Muscle layer of colon (tissue), 2 donors: ENCODE results near the gene ZNF670.

Experiments used
- H3K27ac ChIP-seq: one replicate; pipeline ENCODE4 v1.7.0; 2013; ENCODE audit warnings: low read depth, mild to moderate bottlenecking, low read length, moderate library complexity
- H3K27me3 ChIP-seq, 2 donors: one replicate each; pipeline ENCODE4 v1.7.0; 2013; ENCODE audit warnings: low read length in 2 of 2, mild to moderate bottlenecking in 2 of 2; ENCODE audit not compliant: insufficient read depth in 2 of 2, control insufficient read depth in 1 of 2
- H3K36me3 ChIP-seq: one replicate; pipeline ENCODE4 v1.7.0; 2013; ENCODE audit warnings: mild to moderate bottlenecking, low read length; ENCODE audit not compliant: insufficient read depth
- H3K4me1 ChIP-seq: one replicate; pipeline ENCODE4 v1.7.0; 2013; ENCODE audit warnings: mild to moderate bottlenecking, low read length; ENCODE audit not compliant: insufficient read depth
- H3K4me3 ChIP-seq, 2 donors: one replicate each; pipeline ENCODE4 v1.7.0; 2013; ENCODE audit warnings: low read length in 2 of 2, low read depth in 1 of 2, mild to moderate bottlenecking in 1 of 2, moderate library complexity in 1 of 2
- H3K9ac ChIP-seq: one replicate; pipeline ENCODE4 v1.7.0; 2013; ENCODE audit warnings: low read length
- H3K9me3 ChIP-seq: one replicate; pipeline ENCODE4 v1.7.0; 2013; ENCODE audit warnings: mild to moderate bottlenecking, low read length
- donor health status: abdominal sarcoma.
- donor health status: Adenocarcinoma of cecum.

ZNF670 gene

GRCh38 chr1:247100676-247101279, 22.2 kb upstream of the ZNF670 start:
- Histone ChIP-seq H3K9ac (no peak overlapping the region), H3K27ac (no peak overlapping the region), H3K36me3 (peaks cover 19% of the 10 kb centered on the region), H3K27me3 (no peaks in the 10 kb centered on the region), H3K9me3 (no peaks in the 10 kb centered on the region), H3K4me1 (peaks cover 11% of the 10 kb centered on the region), H3K4me3 (no peak overlapping the region)

GRCh38 chr1:247096958-247097357, 18.3 kb upstream of the ZNF670 start:
- no peak overlapping the region for H3K9ac ChIP-seq
- H3K36me3 ChIP-seq = peaks cover 16% of the 10 kb centered on the region
- H3K27me3 ChIP-seq = no peaks in the 10 kb centered on the region
- no peak overlapping the region for H3K4me3 ChIP-seq
- H3K4me1 ChIP-seq = no peaks in the 10 kb centered on the region
- no peak overlapping the region for H3K27ac ChIP-seq
- H3K9me3 ChIP-seq = no peaks in the 10 kb centered on the region

DNA sequence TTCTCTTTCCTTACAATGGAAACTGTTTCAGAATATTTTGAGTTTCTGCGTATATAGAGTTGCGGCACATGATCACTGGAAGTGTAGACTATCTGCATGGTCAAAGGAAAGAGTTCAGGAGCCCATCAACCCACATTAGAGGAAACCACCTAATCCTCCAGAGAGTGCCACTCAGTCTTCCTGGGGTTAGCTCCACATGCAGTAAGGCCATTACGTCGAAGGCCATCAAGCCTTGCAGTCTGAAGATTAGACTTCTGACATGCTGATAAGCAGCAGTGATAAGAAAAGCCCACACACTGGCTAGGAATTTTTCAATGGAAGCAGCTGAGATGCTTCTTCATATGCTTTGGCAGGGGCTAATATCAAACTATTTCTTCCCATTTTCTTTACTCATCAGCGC, 17.9 kb upstream of the ZNF670 start:
- no peaks in the 10 kb centered on the region for H3K27me3 ChIP-seq
- no peak overlapping the region for H3K4me3 ChIP-seq
- no peak overlapping the region for H3K27ac ChIP-seq
- H3K9me3 ChIP-seq = no peaks in the 10 kb centered on the region
- peaks cover 12% of the 10 kb centered on the region for H3K36me3 ChIP-seq
- H3K9ac ChIP-seq = no peak overlapping the region
- no peaks in the 10 kb centered on the region for H3K4me1 ChIP-seq

- peaks cover 10% of the 10 kb centered on the region for H3K36me3 ChIP-seq
- H3K27me3 ChIP-seq = no peaks in the 10 kb centered on the region
- no peak overlapping the region for H3K27ac ChIP-seq
- no peaks in the 10 kb centered on the region for H3K4me1 ChIP-seq
- H3K4me3 ChIP-seq = no peak overlapping the region
- H3K9me3 ChIP-seq = no peaks in the 10 kb centered on the region
- no peak overlapping the region for H3K9ac ChIP-seq
Observed at GRCh38 chr1:247096112-247096511, 17.5 kb upstream of the ZNF670 start.

- peaks cover 0 to 5% of the 10 kb centered on the region in 2 donors for H3K27me3 ChIP-seq
Observed at GRCh38 chr1:247090455-247090854, 11.8 kb upstream of the ZNF670 start.

DNA sequence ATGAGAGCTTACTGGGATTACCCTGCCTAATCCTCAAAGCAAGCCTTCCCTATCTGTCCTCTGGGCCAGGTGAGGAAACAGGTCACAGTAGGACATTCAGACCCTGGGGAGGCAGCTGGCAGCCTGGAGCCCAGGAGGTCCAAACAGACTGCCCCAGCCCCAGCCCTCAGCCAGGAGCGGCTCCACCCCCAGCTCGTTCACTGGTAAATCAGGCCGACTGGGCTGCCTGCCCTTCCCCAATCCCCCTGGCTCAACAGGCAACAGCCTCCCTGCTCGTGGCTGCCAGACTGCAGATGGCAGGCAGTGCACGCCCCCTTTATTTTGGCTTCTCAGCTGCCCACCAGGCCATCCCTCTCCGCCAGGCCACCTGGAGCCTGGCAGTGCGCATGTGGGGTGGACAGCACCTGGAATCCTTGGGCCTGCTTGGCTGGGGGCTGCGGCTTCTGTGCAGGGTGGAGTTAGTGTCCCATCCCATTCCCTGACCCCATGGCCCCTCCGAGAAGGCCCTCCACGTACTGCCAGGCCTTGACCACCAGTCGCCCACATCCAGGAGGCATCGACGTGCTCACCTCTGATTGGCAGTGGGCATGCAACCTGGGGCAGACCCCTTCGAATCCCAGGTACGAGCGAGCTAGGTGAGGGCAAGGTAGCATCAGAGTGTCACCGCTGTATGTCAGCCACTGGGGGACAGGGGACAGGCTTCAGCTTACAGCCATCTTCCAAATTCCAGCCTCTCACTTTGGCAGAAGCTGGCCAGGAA, 11.2 kb upstream of the ZNF670 start:
- H3K9me3 ChIP-seq = no peaks in the 10 kb centered on the region
- H3K4me3 ChIP-seq = no peak overlapping the region
- H3K9ac ChIP-seq = no peak overlapping the region
- no peak overlapping the region for H3K27ac ChIP-seq
- H3K27me3 ChIP-seq = peaks cover 0 to 5% of the 10 kb centered on the region in 2 donors
- H3K4me1 ChIP-seq = no peaks in the 10 kb centered on the region
- no peaks in the 10 kb centered on the region for H3K36me3 ChIP-seq

More at GRCh38 chr1:247090455-247090854, 11.8 kb upstream of the ZNF670 start:
- Histone ChIP-seq H3K27ac (no peak overlapping the region), H3K4me3 (no peak overlapping the region), H3K4me1 (no peaks in the 10 kb centered on the region), H3K36me3 (no peaks in the 10 kb centered on the region), H3K9me3 (no peaks in the 10 kb centered on the region), H3K9ac (no peak overlapping the region)

DNA sequence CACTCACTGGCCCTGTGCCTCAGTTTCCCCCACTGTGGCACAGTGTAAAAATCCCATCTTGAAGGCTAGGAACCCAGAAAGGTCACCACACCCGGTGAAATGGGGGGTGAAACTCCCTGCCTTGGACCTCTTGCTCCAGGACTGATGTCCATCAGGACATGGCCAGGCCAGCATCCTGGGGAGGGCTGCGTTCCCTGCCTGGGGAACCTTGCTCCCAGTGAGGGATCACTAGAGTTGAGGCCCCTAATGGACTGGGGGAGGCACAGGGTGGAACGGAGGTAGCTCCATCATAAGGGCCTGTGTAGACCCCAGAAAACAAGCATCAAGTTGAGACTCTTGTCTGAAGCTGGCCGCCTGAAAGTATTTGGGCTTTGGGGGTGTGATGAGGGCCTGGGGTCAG, 10.4 kb upstream of the ZNF670 start:
- peaks cover 0 to 5% of the 10 kb centered on the region in 2 donors for H3K27me3 ChIP-seq
- no peaks in the 10 kb centered on the region for H3K4me1 ChIP-seq
- H3K4me3 ChIP-seq = no peak overlapping the region
- H3K9ac ChIP-seq = no peak overlapping the region
- H3K36me3 ChIP-seq = no peaks in the 10 kb centered on the region
- H3K9me3 ChIP-seq = no peaks in the 10 kb centered on the region
- H3K27ac ChIP-seq = no peak overlapping the region

DNA sequence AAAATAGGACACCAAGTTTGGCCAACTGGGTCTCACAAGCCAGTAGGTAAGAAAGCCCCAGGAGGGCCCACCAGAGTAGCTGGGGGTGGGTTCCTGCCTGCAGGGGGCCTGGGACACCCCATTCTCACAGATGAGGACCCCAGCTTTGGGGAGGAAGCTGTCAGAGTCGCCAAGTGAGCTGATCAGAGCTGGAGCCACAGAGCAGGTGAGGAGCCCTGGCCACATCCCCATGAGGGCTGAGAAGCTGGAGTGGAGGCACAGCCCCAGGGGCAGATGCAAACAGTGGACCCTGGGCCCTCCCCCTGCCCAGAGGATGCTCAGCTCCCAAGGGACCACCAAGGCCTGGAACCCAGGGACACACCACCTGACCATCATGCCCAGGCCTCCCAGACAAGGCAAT, 8.6 kb upstream of the ZNF670 start:
- no peak overlapping the region for H3K27ac ChIP-seq
- no peaks in the 10 kb centered on the region for H3K36me3 ChIP-seq
- no peaks in the 10 kb centered on the region for H3K4me1 ChIP-seq
- H3K9ac ChIP-seq = no peak overlapping the region
- no peaks in the 10 kb centered on the region for H3K9me3 ChIP-seq
- no peak overlapping the region for H3K4me3 ChIP-seq
- H3K27me3 ChIP-seq = peaks cover 0 to 5% of the 10 kb centered on the region in 2 donors

DNA sequence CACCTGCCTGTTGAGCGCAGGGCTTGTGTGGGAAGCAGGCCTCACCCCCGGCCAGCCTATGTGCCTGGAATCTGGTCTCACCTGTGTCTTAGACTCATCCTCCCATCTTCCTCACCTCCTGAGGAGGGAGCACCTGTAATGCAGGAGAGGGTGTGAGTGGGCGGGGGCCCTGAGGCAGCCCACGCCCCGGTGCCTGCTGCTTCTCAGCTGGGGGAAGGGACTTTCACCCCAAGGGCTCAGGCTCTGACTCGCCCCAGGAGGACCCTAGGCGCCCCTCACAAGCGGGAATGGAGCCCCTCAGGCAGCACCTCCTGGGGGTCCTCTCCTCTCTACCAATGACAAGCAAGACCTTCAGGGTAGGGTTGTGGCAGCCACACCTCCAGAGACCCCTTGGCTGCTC, 6.7 kb upstream of the ZNF670 start:
- H3K4me1 ChIP-seq = no peaks in the 10 kb centered on the region
- H3K9ac ChIP-seq = no peak overlapping the region
- H3K36me3 ChIP-seq = no peaks in the 10 kb centered on the region
- no peak overlapping the region for H3K27ac ChIP-seq
- no peaks in the 10 kb centered on the region for H3K9me3 ChIP-seq
- peaks cover 0 to 5% of the 10 kb centered on the region in 2 donors for H3K27me3 ChIP-seq
- H3K4me3 ChIP-seq = no peak overlapping the region

DNA sequence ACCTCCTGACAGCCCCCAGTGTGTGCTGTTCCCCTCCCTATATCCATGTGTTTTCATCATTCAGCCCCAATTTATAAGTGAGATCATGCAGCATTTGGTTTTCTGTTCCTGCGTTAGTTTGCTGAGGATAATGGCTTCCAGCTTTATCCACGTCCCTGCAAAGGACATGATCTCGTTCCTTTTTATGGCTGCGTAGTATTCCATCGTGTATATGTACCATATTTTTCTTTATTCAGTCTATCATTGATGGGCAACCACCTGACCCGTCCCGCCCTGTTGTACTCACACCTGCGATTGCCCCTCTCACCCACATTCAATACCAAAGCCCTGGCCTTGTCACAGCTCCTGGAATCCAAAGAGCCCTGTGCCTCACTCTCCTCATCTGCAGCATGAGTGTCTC, 6.2 kb upstream of the ZNF670 start:
- Histone ChIP-seq H3K9ac (no peak overlapping the region), H3K4me1 (no peaks in the 10 kb centered on the region), H3K36me3 (no peaks in the 10 kb centered on the region), H3K4me3 (no peak overlapping the region), H3K9me3 (no peaks in the 10 kb centered on the region), H3K27ac (no peak overlapping the region), H3K27me3 (peaks cover 0 to 5% of the 10 kb centered on the region in 2 donors)

DNA sequence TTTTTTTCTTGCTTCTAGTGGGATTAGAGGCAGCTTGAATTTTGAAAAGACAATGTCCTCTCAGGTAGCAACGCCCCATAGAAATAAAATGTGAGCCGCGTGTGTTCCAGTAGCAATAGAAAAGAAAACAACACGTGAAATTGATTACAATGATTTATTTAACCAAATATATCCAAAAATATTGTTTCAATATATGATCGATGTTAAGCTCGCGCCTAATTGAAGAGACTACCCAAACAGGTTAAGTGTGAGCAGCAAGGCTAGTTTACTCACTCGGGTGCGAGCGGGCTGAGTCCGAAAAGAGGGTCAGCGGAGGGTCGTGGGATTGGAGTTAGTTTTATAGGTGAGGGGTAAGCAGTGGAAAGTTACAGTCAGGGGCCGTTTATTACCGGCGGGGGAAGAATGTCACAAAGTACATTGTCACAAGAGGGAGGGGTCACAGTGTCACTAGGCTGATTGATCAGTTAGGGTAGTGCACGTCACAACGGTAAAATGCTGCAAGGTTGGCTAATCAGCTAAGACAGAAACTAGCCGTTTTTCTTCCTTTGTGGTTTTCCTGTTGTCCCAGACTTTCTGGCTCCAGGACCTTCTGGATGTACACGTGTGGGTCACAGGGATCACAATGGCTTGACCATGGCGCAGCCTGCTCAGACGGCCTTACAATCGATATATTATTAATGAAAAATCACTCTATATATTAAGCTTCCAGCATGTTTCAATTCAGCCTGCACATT, 697 bp upstream of the ZNF670 start:
- Histone ChIP-seq H3K27me3 (no peaks in the 10 kb centered on the region), H3K36me3 (no peaks in the 10 kb centered on the region), H3K9me3 (no peaks in the 10 kb centered on the region), H3K9ac (peak overlapping the region; percentile 10), H3K4me1 (peaks cover 11% of the 10 kb centered on the region), H3K4me3 (peak overlapping the region in 1 of 2 donors; percentile 89), H3K27ac (no peak overlapping the region)
